ENCODE data around the gene EBF3. TPM values are rescaled to one million over a fixed set of nuclear protein-coding genes. Genes with fewer than 3 reads are reported as not detected.

EBF3 gene
- total RNA-seq, 6 experiments from 2014 or later: 0.12 TPM; not detected in 5

GRCh38 chr10:129870474-129870757 lies 93.7 kb downstream of the EBF3 start:
- Histone ChIP-seq H3K27me3 (no peaks in the 10 kb centered on the region), H3K4me1 (no peaks in the 10 kb centered on the region), H3K27ac (no peak overlapping the region), H3K36me3 (no peaks in the 10 kb centered on the region), H3K4me3 (no peak overlapping the region), H3K9me3 (no peaks in the 10 kb centered on the region)
- ATAC-seq (no peak), DNase-seq (no peak)
- TF ChIP-seq, protein P1, sequence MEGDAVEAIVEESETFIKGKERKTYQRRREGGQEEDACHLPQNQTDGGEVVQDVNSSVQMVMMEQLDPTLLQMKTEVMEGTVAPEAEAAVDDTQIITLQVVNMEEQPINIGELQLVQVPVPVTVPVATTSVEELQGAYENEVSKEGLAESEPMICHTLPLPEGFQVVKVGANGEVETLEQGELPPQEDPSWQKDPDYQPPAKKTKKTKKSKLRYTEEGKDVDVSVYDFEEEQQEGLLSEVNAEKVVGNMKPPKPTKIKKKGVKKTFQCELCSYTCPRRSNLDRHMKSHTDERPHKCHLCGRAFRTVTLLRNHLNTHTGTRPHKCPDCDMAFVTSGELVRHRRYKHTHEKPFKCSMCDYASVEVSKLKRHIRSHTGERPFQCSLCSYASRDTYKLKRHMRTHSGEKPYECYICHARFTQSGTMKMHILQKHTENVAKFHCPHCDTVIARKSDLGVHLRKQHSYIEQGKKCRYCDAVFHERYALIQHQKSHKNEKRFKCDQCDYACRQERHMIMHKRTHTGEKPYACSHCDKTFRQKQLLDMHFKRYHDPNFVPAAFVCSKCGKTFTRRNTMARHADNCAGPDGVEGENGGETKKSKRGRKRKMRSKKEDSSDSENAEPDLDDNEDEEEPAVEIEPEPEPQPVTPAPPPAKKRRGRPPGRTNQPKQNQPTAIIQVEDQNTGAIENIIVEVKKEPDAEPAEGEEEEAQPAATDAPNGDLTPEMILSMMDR (IDR thresholded peaks at IDR 0.05): no peak
- no peak for TF ChIP-seq POLR2A (IDR thresholded peaks at IDR 0.05)
- intact Hi-C loops (cut with DNase I): no loop called here
- no CpG with 5 or more reads among the region's 13 CpGs for WGBS (ENCODE audit: insufficient coverage, low coverage, low lambda C conversion rate, missing lambda C conversion rate)

DNA sequence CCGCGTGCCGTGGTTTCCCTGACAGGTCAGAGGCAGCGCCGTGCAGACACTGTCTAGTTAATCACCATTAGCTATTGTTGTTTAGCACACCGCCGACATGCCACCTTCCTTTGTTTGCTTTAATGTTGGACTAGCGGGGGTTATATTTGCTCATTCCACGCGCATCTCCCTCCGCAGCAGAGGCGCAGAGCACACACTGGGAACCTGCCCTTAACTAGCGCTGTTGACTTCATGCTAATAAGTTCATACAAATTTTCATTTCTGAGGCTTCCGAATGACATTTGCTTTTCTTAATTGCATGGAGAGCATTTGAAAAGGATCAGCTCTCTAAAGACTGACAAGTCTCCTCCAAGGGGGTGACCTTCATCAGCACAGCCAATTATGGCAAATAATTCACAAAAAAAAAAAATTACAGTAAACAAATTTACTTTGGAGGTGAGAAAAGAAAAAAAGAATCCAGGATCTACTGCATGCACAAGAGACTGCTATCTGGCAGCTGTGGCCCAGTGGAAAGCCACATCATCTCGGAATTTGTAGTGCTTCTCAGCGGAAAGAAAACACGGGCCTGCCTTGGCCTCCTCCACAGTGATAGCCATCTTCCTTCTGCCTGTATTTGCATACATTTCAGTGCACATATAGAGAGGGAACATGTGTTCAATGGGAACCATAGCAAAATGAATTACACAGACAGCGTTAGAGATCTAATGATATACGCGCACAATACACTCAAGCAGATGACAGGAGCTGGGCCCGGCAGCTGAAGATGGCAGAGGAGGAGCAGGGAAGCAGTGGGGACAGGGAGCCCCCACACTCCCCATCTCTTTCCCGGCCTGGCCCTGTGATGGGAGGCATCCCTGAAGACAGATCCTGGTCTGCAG lies 94.2 kb downstream of the EBF3 start:
- 66% methylated on average over 21 of the region's 22 CpGs for WGBS (ENCODE audit: insufficient coverage, low coverage, low lambda C conversion rate, missing lambda C conversion rate)
- DNase-seq: no peak

GRCh38 chr10:129868449-129869035 lies 95.5 kb downstream of the EBF3 start:
- TF ChIP-seq, protein P1 (IDR thresholded peaks at IDR 0.05): no peak
- TF ChIP-seq POLR2A (IDR thresholded peaks at IDR 0.05): no peak
- H3K27ac ChIP-seq: no peak overlapping the region
- H3K27me3 ChIP-seq: no peaks in the 10 kb centered on the region
- no peak for DNase-seq
- WGBS (ENCODE audit: insufficient coverage, low coverage, low lambda C conversion rate, missing lambda C conversion rate): 83% methylated on average over 6 of the region's 18 CpGs
- intact Hi-C loops (cut with DNase I): no loop called here
- no peak overlapping the region for H3K4me3 ChIP-seq
- H3K4me1 ChIP-seq: no peaks in the 10 kb centered on the region
- no peaks in the 10 kb centered on the region for H3K36me3 ChIP-seq
- H3K9me3 ChIP-seq: no peaks in the 10 kb centered on the region
- ATAC-seq: no peak

More for the DNA sequence above, 94.2 kb downstream of the EBF3 start:
- Histone ChIP-seq H3K4me1 (no peaks in the 10 kb centered on the region), H3K27ac (no peak overlapping the region), H3K9me3 (no peaks in the 10 kb centered on the region), H3K27me3 (no peaks in the 10 kb centered on the region), H3K36me3 (no peaks in the 10 kb centered on the region), H3K4me3 (no peak overlapping the region)
- ATAC-seq: no peak
- no peak for TF ChIP-seq POLR2A (IDR thresholded peaks at IDR 0.05)
- TF ChIP-seq, protein P1 (IDR thresholded peaks at IDR 0.05): no peak
- intact Hi-C loops (cut with DNase I): no loop called here

- intact Hi-C loops (cut with DNase I): no loop called here
- Histone ChIP-seq H3K27me3 (no peaks in the 10 kb centered on the region), H3K4me1 (no peaks in the 10 kb centered on the region), H3K4me3 (no peak overlapping the region), H3K9me3 (no peaks in the 10 kb centered on the region), H3K27ac (no peak overlapping the region), H3K36me3 (no peaks in the 10 kb centered on the region)
- ATAC-seq: no peak
- DNase-seq: no peak
- WGBS (ENCODE audit: insufficient coverage, low coverage, low lambda C conversion rate, missing lambda C conversion rate): 93% methylated on average over 23 of the region's 36 CpGs
- TF ChIP-seq, protein P1 (IDR thresholded peaks at IDR 0.05): no peak
- no peak for TF ChIP-seq POLR2A (IDR thresholded peaks at IDR 0.05)
Observed at GRCh38 chr10:129867631-129868179, 96.4 kb downstream of the EBF3 start.
